A673 (cell line): ENCODE results near the gene SLCO3A1. TPM values are rescaled to one million over a fixed set of nuclear protein-coding genes. Genes with fewer than 3 reads are reported as not detected.

Experiments
- BruUV-seq: library from RNA; stranded (reverse); fragments of 400-500 nt; replicated peaks from 2 replicates; lab custom pipeline; 2021; lab: Mats Ljungman, UMichigan
- CTCF ChIA-PET: fragments of 300-600 bp; sonication (Branson Sonifier 250); formaldehyde crosslinking; loops from one replicate; lab custom pipeline; 2022; ENCODE audit warnings: antibody characterized with exemption; lab: Charles Lee
- POLR2A ChIA-PET: fragments of 300-600 bp; sonication (Branson Sonifier 250); formaldehyde crosslinking; loops from one replicate; lab custom pipeline; 2022; ENCODE audit warnings: antibody characterized with exemption; ENCODE audit not compliant: low non-redundant PET; lab: Charles Lee
- DNase-seq: peaks from one replicate; pipeline ENCODE4 v3.0.0-alpha.2; 2015; ENCODE audit warnings: low spot score
- H3K27ac ChIP-seq: fragments of 200-600 bp; sonication (generic); 2 replicates; pipeline ENCODE4 v1.5.1; 2016; ENCODE audit warnings: mixed run types, low read depth, mild to moderate bottlenecking, mixed read lengths, antibody characterized with exemption, low read length; ENCODE audit not compliant: poor library complexity, severe bottlenecking
- H3K27me3 ChIP-seq: fragments of 200-600 bp; sonication (generic); replicated peaks from 2 replicates; pipeline ENCODE4 v1.6.1; 2017; ENCODE audit warnings: mixed run types, low read depth, mild to moderate bottlenecking, mixed read lengths, antibody characterized with exemption, low read length; ENCODE audit not compliant: insufficient read depth, poor library complexity
- H3K36me3 ChIP-seq: fragments of 200-600 bp; sonication (generic); 2 replicates; pipeline ENCODE4 v1.6.1; 2016; ENCODE audit warnings: mixed run types, mild to moderate bottlenecking, mixed read lengths, antibody characterized with exemption, low read length; ENCODE audit not compliant: insufficient read depth, poor library complexity, severe bottlenecking
- H3K4me1 ChIP-seq: fragments of 200-600 bp; sonication (generic); 2 replicates; pipeline ENCODE4 v1.6.1; 2017; ENCODE audit warnings: mixed run types, mild to moderate bottlenecking, mixed read lengths, antibody characterized with exemption, low read length; ENCODE audit not compliant: insufficient read depth, poor library complexity, severe bottlenecking
- H3K4me3 ChIP-seq: fragments of 200-600 bp; sonication (generic); 2 replicates; pipeline ENCODE4 v1.5.1; 2016; ENCODE audit warnings: low read depth, mixed run types, mild to moderate bottlenecking, mixed read lengths, low read length; ENCODE audit not compliant: poor library complexity, severe bottlenecking
- H3K9me3 ChIP-seq: fragments of 200-600 bp; sonication (generic); 2 replicates; pipeline ENCODE4 v1.6.1; 2016; ENCODE audit warnings: mixed run types, low read depth, mild to moderate bottlenecking, mixed read lengths, antibody characterized with exemption, low read length; ENCODE audit not compliant: poor library complexity, severe bottlenecking
- CTCF ChIP-seq: fragments of 300-800, 200-600 bp; sonication (generic); conservative IDR thresholded peaks from 2 replicates; pipeline ENCODE4 v1.5.1; 2017; ENCODE audit warnings: low read depth, mild to moderate bottlenecking, antibody characterized with exemption, low read length, moderate library complexity, mixed read lengths
- EZH2 ChIP-seq: fragments of 200-600 bp; sonication (generic); IDR thresholded peaks from 2 replicates; pipeline ENCODE4 v1.6.1; 2017; ENCODE audit warnings: borderline replicate concordance, low read depth, mild to moderate bottlenecking, mixed read lengths, antibody characterized with exemption, low read length; ENCODE audit not compliant: poor library complexity, severe bottlenecking
- intact Hi-C: fragments of 100-400 bp; cut with micrococcal nuclease; formaldehyde crosslinking; loops from one replicate; pipeline ENCODE4 v1.10.0; 2022; ENCODE audit not compliant: unreplicated experiment
- total RNA-seq: library from RNA; stranded (reverse); gene quantifications from 2 replicates; pipeline ENCODE4 v1.2.3, GENCODE V29; 2021

SLCO3A1 gene
- total RNA-seq, 1 experiment from 2014 or later: 16.6 TPM

- no peak for DNase-seq
- POLR2A ChIA-PET: no interaction called here
- H3K4me3 ChIP-seq: no peak overlapping the region
- CTCF ChIA-PET: no interaction called here
- no peak overlapping the region for H3K27ac ChIP-seq
- TF ChIP-seq CTCF (no peak), EZH2 (no peak)
- no peaks in the 10 kb centered on the region for H3K4me1 ChIP-seq
- H3K36me3 ChIP-seq: no peaks in the 10 kb centered on the region
- intact Hi-C loops: no loop called here
- H3K9me3 ChIP-seq: no peaks in the 10 kb centered on the region
- no peaks in the 10 kb centered on the region for H3K27me3 ChIP-seq
- no TSS peak for BruUV-seq
Observed at GRCh38 chr15:91871837-91872236, 18.3 kb downstream of the SLCO3A1 start.

- POLR2A ChIA-PET: no interaction called here
- CTCF ChIA-PET: no interaction called here
- Histone ChIP-seq H3K4me3 (no peak overlapping the region), H3K27me3 (no peaks in the 10 kb centered on the region), H3K4me1 (no peaks in the 10 kb centered on the region), H3K36me3 (no peaks in the 10 kb centered on the region), H3K9me3 (no peaks in the 10 kb centered on the region), H3K27ac (no peak overlapping the region)
- no peak for DNase-seq
- TF ChIP-seq CTCF (no peak), EZH2 (no peak)
- intact Hi-C loops: no loop called here
- no TSS peak for BruUV-seq
Observed at GRCh38 chr15:91872356-91873137, 19.0 kb downstream of the SLCO3A1 start.

- Histone ChIP-seq H3K4me1 (no peaks in the 10 kb centered on the region), H3K27ac (no peak overlapping the region), H3K4me3 (no peak overlapping the region), H3K9me3 (no peaks in the 10 kb centered on the region), H3K27me3 (no peaks in the 10 kb centered on the region), H3K36me3 (no peaks in the 10 kb centered on the region)
- DNase-seq: no peak
- ChIA-PET POLR2A (no interaction called here), CTCF (no interaction called here)
- TF ChIP-seq EZH2 (no peak), CTCF (no peak)
- BruUV-seq: no TSS peak
- intact Hi-C loops: no loop called here
Observed at GRCh38 chr15:91873138-91873536, 19.6 kb downstream of the SLCO3A1 start.
